Measurements from ENCODE around the gene USP20.

USP20 gene

GRCh38 chr9:129857207-129857606 lies 21.9 kb downstream of the USP20 start:
- DNase-seq (ENCODE audit: low read depth in 3 of 3): no peak

- DNase-seq (ENCODE audit: low read depth in 3 of 3): no peak
Measured at GRCh38 chr9:129858167-129858962, 23.1 kb downstream of the USP20 start.

GRCh38 chr9:129860653-129861446 lies 25.6 kb downstream of the USP20 start:
- DNase-seq (ENCODE audit: low read depth in 3 of 3): no peak

GRCh38 chr9:129861447-129861827 lies 26.2 kb downstream of the USP20 start:
- DNase-seq (ENCODE audit: low read depth in 3 of 3): no peak

- DNase-seq (ENCODE audit: low read depth in 3 of 3): peak in 1 of 3 experiments; percentile 43
Measured at GRCh38 chr9:129863059-129863690, 27.9 kb downstream of the USP20 start.

- DNase-seq (ENCODE audit: low read depth in 3 of 3): no peak
Measured at GRCh38 chr9:129864991-129865647, 29.9 kb downstream of the USP20 start.

GRCh38 chr9:129865668-129866320 lies 30.5 kb downstream of the USP20 start:
- no peak for DNase-seq (ENCODE audit: low read depth in 3 of 3)

GRCh38 chr9:129866394-129867135 lies 31.3 kb downstream of the USP20 start:
- peak in 1 of 3 experiments; percentile 36 for DNase-seq (ENCODE audit: low read depth in 3 of 3)

GRCh38 chr9:129867136-129868022 lies 32.1 kb downstream of the USP20 start:
- no peak for DNase-seq (ENCODE audit: low read depth in 3 of 3)

- DNase-seq (ENCODE audit: low read depth in 3 of 3): no peak
Measured at GRCh38 chr9:129868023-129868871, 33.0 kb downstream of the USP20 start.

GRCh38 chr9:129868872-129869486 lies 33.7 kb downstream of the USP20 start:
- peak; percentile 57 to 83 (median 73) for DNase-seq (ENCODE audit: low read depth in 3 of 3)

GRCh38 chr9:129869585-129870501 lies 34.6 kb downstream of the USP20 start:
- no peak for DNase-seq (ENCODE audit: low read depth in 3 of 3)

GRCh38 chr9:129871046-129871445 lies 35.8 kb downstream of the USP20 start:
- DNase-seq (ENCODE audit: low read depth in 3 of 3): no peak

- no peak for DNase-seq (ENCODE audit: low read depth in 3 of 3)
Measured at GRCh38 chr9:129873563-129874190, 38.4 kb downstream of the USP20 start.

- no peak for DNase-seq (ENCODE audit: low read depth in 3 of 3)
Measured at GRCh38 chr9:129874261-129875101, 39.2 kb downstream of the USP20 start.

GRCh38 chr9:129875181-129875611 lies 39.9 kb downstream of the USP20 start:
- DNase-seq (ENCODE audit: low read depth in 3 of 3): no peak
